K562 (cell line): ENCODE results near the gene RAB25. TPM values are rescaled to one million over a fixed set of nuclear protein-coding genes. Genes with fewer than 3 reads are reported as not detected.
A peak's percentile ranks its signal among the peaks of the same experiment; 100 is the strongest.

Source experiments
- ATAC-seq: fragments of 200-7000 bp; cut with Tn5 transposase; 3 replicates; pipeline ENCODE4 v1.9.1; 2020; ENCODE audit warnings: moderate library complexity
- BruUV-seq: library from RNA; stranded (reverse); fragments of 400-500 nt; replicated peaks from 2 replicates; lab custom pipeline; 2021; lab: Mats Ljungman, UMichigan
- CTCF ChIA-PET: fragments of 300-600 bp; formaldehyde crosslinking; extraction: SDS; loops from one replicate; lab custom pipeline; 2021; ENCODE audit warnings: low intra/inter-chr PET ratio; lab: Yijun Ruan, JAX
- POLR2A ChIA-PET: fragments of 300-600, 350-650 bp; sonication (Branson Sonifier 250); formaldehyde crosslinking; extraction: SDS; loops from one replicate; lab custom pipeline; 2021; ENCODE audit warnings: antibody characterized with exemption, inconsistent platforms; lab: Yijun Ruan, JAX
- DNase-seq, 4 experiments: peaks; one replicate each; pipeline versions ENCODE4 v3.0.0 to v3.0.0-alpha.2; 2011 to 2018; ENCODE audit warnings: low spot score in 3 of 4, mixed read lengths in 3 of 4; ENCODE audit errors: extremely low read depth in 1 of 4
- FAIRE-seq: peaks from 2 replicates; lab custom pipeline; 2011; peaks lifted over from hg19 to GRCh38; lab: Jason Lieb, UNC
- H2AFZ ChIP-seq: 2 replicates; pipeline ENCODE4 v1.6.0; 2011; ENCODE audit warnings: low read depth, low read length, control low read depth, inconsistent platforms
- H3K27ac ChIP-seq: fragments of 200-600 bp; 3 replicates; pipeline ENCODE4 v1.8.0; 2011; ENCODE audit warnings: low read depth, mild to moderate bottlenecking, control low read depth, inconsistent platforms, low read length, moderate library complexity, mixed read lengths; ENCODE audit errors: extremely low read depth
- H3K27me3 ChIP-seq, 2 experiments: fragments of 300-600 bp in 1 of 2; 2 replicates in 1 of 2; 3 replicates in 1 of 2; pipeline versions ENCODE4 v1.6.0 to v1.8.0; 2011; ENCODE audit warnings: inconsistent platforms in 2 of 2, low read length in 2 of 2, mild to moderate bottlenecking in 1 of 2, mixed read lengths in 1 of 2, moderate library complexity in 1 of 2; ENCODE audit not compliant: control insufficient read depth in 2 of 2, insufficient read depth in 2 of 2
- H3K36me3 ChIP-seq: fragments of 300-600 bp; 3 replicates; pipeline ENCODE4 v1.8.0; 2011; ENCODE audit warnings: mild to moderate bottlenecking, low read length, inconsistent platforms; ENCODE audit not compliant: control insufficient read depth, insufficient read depth
- H3K4me1 ChIP-seq, 2 experiments: fragments of 200-600 bp in 1 of 2; replicated peaks in 1 of 2; 2 replicates in 1 of 2; 3 replicates in 1 of 2; pipeline versions ENCODE4 v1.5.1 to v1.8.0; 2011; ENCODE audit warnings: inconsistent platforms in 2 of 2, low read length in 2 of 2, mild to moderate bottlenecking in 1 of 2, mixed read lengths in 1 of 2, moderate library complexity in 1 of 2; ENCODE audit not compliant: control insufficient read depth in 2 of 2, insufficient read depth in 2 of 2
- H3K4me2 ChIP-seq: 2 replicates; pipeline ENCODE4 v1.6.1; 2011; ENCODE audit warnings: low read length, control low read depth, inconsistent platforms, mixed read lengths; ENCODE audit not compliant: insufficient read depth
- H3K4me3 ChIP-seq: fragments of 200-600 bp; sonication (generic), shearing (Covaris generic); 2 replicates; pipeline ENCODE4 v1.5.1; 2016; ENCODE audit warnings: control low read depth, inconsistent platforms
- H3K79me2 ChIP-seq: fragments of 200-600 bp; 3 replicates; pipeline ENCODE4 v1.8.0; 2011; ENCODE audit warnings: low read length, inconsistent platforms; ENCODE audit not compliant: control insufficient read depth, insufficient read depth
- H3K9ac ChIP-seq, 2 experiments: 2 replicates each; pipeline versions ENCODE4 v1.6.0 to v1.6.1; 2011; ENCODE audit warnings: low read depth in 2 of 2, low read length in 2 of 2, control low read depth in 1 of 2, inconsistent platforms in 1 of 2, mild to moderate bottlenecking in 1 of 2, mixed read lengths in 1 of 2; ENCODE audit not compliant: insufficient read depth in 1 of 2
- H3K9me1 ChIP-seq: one replicate; pipeline ENCODE4 v1.6.0; 2011; ENCODE audit warnings: inconsistent platforms, mild to moderate bottlenecking, low read length, moderate library complexity; ENCODE audit not compliant: control insufficient read depth, insufficient read depth
- H3K9me3 ChIP-seq: replicated peaks from 2 replicates; pipeline ENCODE4 v1.5.1; 2011; ENCODE audit warnings: low read depth, low read length, inconsistent platforms; ENCODE audit not compliant: control insufficient read depth, insufficient read depth
- H4K20me1 ChIP-seq: replicated peaks from 2 replicates; pipeline ENCODE4 v1.6.1; 2011; ENCODE audit warnings: low read length, inconsistent platforms, mixed read lengths; ENCODE audit not compliant: control insufficient read depth, insufficient read depth
- ATF4 ChIP-seq: fragments of 450-650 bp; formaldehyde crosslinking; IDR thresholded peaks from 2 replicates; pipeline ENCODE4 v1.4.0; 2022; ENCODE audit warnings: mild to moderate bottlenecking, moderate library complexity
- BHLHE40 ChIP-seq: IDR thresholded peaks from 2 replicates; pipeline ENCODE4 v1.6.1; 2011; ENCODE audit warnings: low read length, improper control_type of control experiment
- CBX3 ChIP-seq, 2 experiments: IDR thresholded peaks; 1 replicate in 1 of 2; 2 replicates in 1 of 2; pipeline ENCODE4 v1.6.1; 2012; ENCODE audit warnings: inconsistent platforms in 2 of 2, low read length in 2 of 2, borderline replicate concordance in 1 of 2, control low read depth in 1 of 2
- CCAR2 ChIP-seq: fragments of 200-400 bp; formaldehyde crosslinking; IDR thresholded peaks from 2 replicates; pipeline ENCODE4 v1.6.1; 2017; ENCODE audit warnings: mild to moderate bottlenecking, low read depth, low read length
- KDM4B ChIP-seq, 2 experiments: fragments of 450-650 bp in 1 of 2; sonication (generic) in 1 of 2; IDR thresholded peaks; 2 replicates each; pipeline ENCODE4 v1.6.1; 2016 to 2017; ENCODE audit warnings: borderline replicate concordance in 2 of 2, antibody characterized with exemption in 1 of 2, low read depth in 1 of 2, mild to moderate bottlenecking in 1 of 2
- NCOR1 ChIP-seq: fragments of 450-650 bp; IDR thresholded peaks from 2 replicates; pipeline ENCODE4 v1.6.1; 2016; ENCODE audit warnings: mild to moderate bottlenecking, moderate library complexity
- NFRKB ChIP-seq: fragments of 450-650 bp; IDR thresholded peaks from 2 replicates; pipeline ENCODE4 v1.6.1; 2016; ENCODE audit warnings: low read depth
- ZBTB12 ChIP-seq: fragments of 250-450 bp; sonication (Bioruptor Pico); IDR thresholded peaks from 2 replicates; pipeline ENCODE4 v1.4.0; 2020
- ZNF766 ChIP-seq: fragments of 200-800 bp; sonication (Bioruptor generic); conservative IDR thresholded peaks from 2 replicates; pipeline ENCODE4 v1.6.1; 2016; ENCODE audit warnings: missing genetic modification characterization, missing compliant biosample characterization
- WGBS: fragments of 100-300 bp; shearing (Covaris generic); methylation state at CpG from one replicate; pipeline ENCODE4 v1.1.6; 2016; ENCODE audit warnings: low coverage, mixed read lengths; ENCODE audit not compliant: insufficient coverage; ENCODE audit errors: missing lambda C conversion rate; 5-methylcytosine and 5-hydroxymethylcytosine counted together
- in situ Hi-C: fragments of 300-500 bp; cut with MboI; formaldehyde crosslinking; loops from 4 replicates; pipeline ENCODE4 v1.15.0; 2018; ENCODE audit warnings: inconsistent platforms, mixed read lengths
- intact Hi-C: fragments of 100-400 bp; cut with micrococcal nuclease; formaldehyde crosslinking; loops from 2 replicates; pipeline ENCODE4 v1.14.2; 2022
- polyA plus RNA-seq, 8 experiments: library from polyadenylated mRNA; depleted of rRNA in 4 of 8; stranded (reverse) in 5 of 8; unstranded in 3 of 8; fragments of >200 nt; fragmentation: Nextera tagmentation in 2 of 8; fragmentation: Illumina TruSeq in 1 of 8; extraction: Ambion mirVana in 2 of 8; extraction: Trizol in 1 of 8; gene quantifications; 2 replicates each; pipeline versions ENCODE4 v1.2.1 to v1.2.3, GENCODE V29; 2011 to 2014; ENCODE audit warnings: inconsistent platforms in 1 of 8, missing spikeins in 1 of 8
- total RNA-seq, 7 experiments: library from RNA; depleted of rRNA in 6 of 7; stranded (reverse); fragments of >200 nt in 6 of 7; fragmentation: Illumina TruSeq in 2 of 7; extraction: Trizol in 2 of 7; gene quantifications; 2 replicates each; pipeline versions ENCODE4 v1.2.1 to v1.2.3, GENCODE V29; 2011 to 2021; ENCODE audit warnings: low replicate concordance in 1 of 7

RAB25 gene
- total and polyA plus RNA-seq, 9 of the 15 experiments (the other 6 are each of a cell fraction or from before 2014, with no cell fraction given), result 0.10 to 0.27 (median 0.13) TPM; not detected in 6

- TF ChIP-seq ZBTB12 (CRISPR knock-in tag), result no peak
- no peak for TF ChIP-seq ATF4 (CRISPR knock-in tag)
- TF ChIP-seq NFRKB, result no peak
- no peak for TF ChIP-seq CBX3 (IDR thresholded peaks at IDR 0.05; ENCODE audit: borderline replicate concordance in 1 of 2, low read length in 2 of 2)
- no peak for TF ChIP-seq BHLHE40
- no peak for TF ChIP-seq ZNF766
- TF ChIP-seq NCOR1, result no peak
- TF ChIP-seq, all 486 proteins: peak for 0
Measured at GRCh38 chr1:156042828-156043227, 18.1 kb upstream of the RAB25 start (continued).

- Histone ChIP-seq H3K79me2 (peaks cover 3% of the 10 kb centered on the region; the same call in 1 of the 3 replicates), H3K4me3 (no peak overlapping the region), H3K36me3 (peaks cover 79% of the 10 kb centered on the region), H3K27me3 (no peaks in the 10 kb centered on the region), H3K9me3 (no peaks in the 10 kb centered on the region), H3K4me2 (no peak overlapping the region), H4K20me1 (peaks cover 3% of the 10 kb centered on the region; the same call in 1 of the 2 replicates), H2AFZ (no peak overlapping the region), H3K4me1 (peaks cover 4 to 5% of the 10 kb centered on the region in 2 experiments; a peak in 4 of 5 replicates), H3K27ac (no peak overlapping the region), H3K9ac (peak overlapping the region in 1 of 2 experiments; percentile 43; a peak in 1 of 4 replicates), H3K9me1 (no peaks in the 10 kb centered on the region)
- WGBS, result 75% methylated on average over 4 of the region's 4 CpGs
- no TSS peak for BruUV-seq
- no peak for ATAC-seq
- FAIRE-seq, result no peak
- ChIA-PET POLR2A (interaction anchor here (0.6 to 1.1 kb wide), 4 partner anchors 22 to 213 kb away, joined by 3 to 4 read pairs (median 4); no protein-coding TSS in a partner anchor), CTCF (no interaction called here)
- in situ Hi-C loops (no loop called here), intact Hi-C loops (no loop called here)
- TF ChIP-seq KDM4B (IDR thresholded peaks at IDR 0.05; ENCODE audit: borderline replicate concordance in 2 of 2, low read depth in 1 of 2) (no peak), CCAR2 (no peak)
- DNase-seq, result no peak
Measured at GRCh38 chr1:156045076-156045475, 15.9 kb upstream of the RAB25 start.
